ENCODE measurements around the gene CACNA1G.

CACNA1G gene

GRCh38 chr17:50570032-50570431 is 9.5 kb downstream of the CACNA1G start:
- no peak for TF ChIP-seq MYC (IDR thresholded peaks at IDR 0.05; ENCODE audit: low read depth, low read length)
- TF ChIP-seq CTCF (IDR thresholded peaks at IDR 0.05; ENCODE audit: low read depth, low read length): no peak
- no peak for TF ChIP-seq MAX (IDR thresholded peaks at IDR 0.05; ENCODE audit: low read depth, low read length)
- no peak for TF ChIP-seq POLR2A (IDR thresholded peaks at IDR 0.05; ENCODE audit: extremely low read depth, insufficient read length)
- no peak for DNase-seq (ENCODE audit: low read depth)

GRCh38 chr17:50570528-50570927 is 10.0 kb downstream of the CACNA1G start:
- no peak overlapping the region for H3K4me3 ChIP-seq (ENCODE audit: low read depth, low read length)
- DNase-seq (ENCODE audit: low read depth): no peak
- no peak for TF ChIP-seq MYC (IDR thresholded peaks at IDR 0.05; ENCODE audit: low read depth, low read length)
- TF ChIP-seq POLR2A (IDR thresholded peaks at IDR 0.05; ENCODE audit: extremely low read depth, insufficient read length): no peak
- no peak for TF ChIP-seq MAX (IDR thresholded peaks at IDR 0.05; ENCODE audit: low read depth, low read length)
- TF ChIP-seq CTCF (IDR thresholded peaks at IDR 0.05; ENCODE audit: low read depth, low read length): no peak

More at GRCh38 chr17:50570032-50570431, 9.5 kb downstream of the CACNA1G start:
- no peak overlapping the region for H3K4me3 ChIP-seq (ENCODE audit: low read depth, low read length)

GRCh38 chr17:50571681-50572080 is 11.2 kb downstream of the CACNA1G start:
- H3K4me3 ChIP-seq (ENCODE audit: low read depth, low read length): no peak overlapping the region
- TF ChIP-seq MYC (IDR thresholded peaks at IDR 0.05; ENCODE audit: low read depth, low read length) (no peak), POLR2A (IDR thresholded peaks at IDR 0.05; ENCODE audit: extremely low read depth, insufficient read length) (no peak), MAX (IDR thresholded peaks at IDR 0.05; ENCODE audit: low read depth, low read length) (no peak), CTCF (IDR thresholded peaks at IDR 0.05; ENCODE audit: low read depth, low read length) (no peak)
- DNase-seq (ENCODE audit: low read depth): no peak

- no peak for TF ChIP-seq POLR2A (IDR thresholded peaks at IDR 0.05; ENCODE audit: extremely low read depth, insufficient read length)
- DNase-seq (ENCODE audit: low read depth): no peak
- no peak overlapping the region for H3K4me3 ChIP-seq (ENCODE audit: low read depth, low read length)
Observed at GRCh38 chr17:50572541-50572940, 12.0 kb downstream of the CACNA1G start.

- DNase-seq (ENCODE audit: low read depth): no peak
- no peak for TF ChIP-seq POLR2A (IDR thresholded peaks at IDR 0.05; ENCODE audit: extremely low read depth, insufficient read length)
- no peak for TF ChIP-seq CTCF (IDR thresholded peaks at IDR 0.05; ENCODE audit: low read depth, low read length)
- H3K4me3 ChIP-seq (ENCODE audit: low read depth, low read length): no peak overlapping the region
Observed at GRCh38 chr17:50573866-50574611, 13.5 kb downstream of the CACNA1G start.

GRCh38 chr17:50575581-50576210 is 15.2 kb downstream of the CACNA1G start:
- no peak overlapping the region for H3K4me3 ChIP-seq (ENCODE audit: low read depth, low read length)
- TF ChIP-seq MYC (IDR thresholded peaks at IDR 0.05; ENCODE audit: low read depth, low read length): no peak
- TF ChIP-seq CTCF (IDR thresholded peaks at IDR 0.05; ENCODE audit: low read depth, low read length): no peak
- no peak for TF ChIP-seq POLR2A (IDR thresholded peaks at IDR 0.05; ENCODE audit: extremely low read depth, insufficient read length)
- TF ChIP-seq MAX (IDR thresholded peaks at IDR 0.05; ENCODE audit: low read depth, low read length): no peak
- DNase-seq (ENCODE audit: low read depth): no peak
